OCI-LY7 (cell line): ENCODE measurements around the gene ZNF202.

Experiments
- EZH2phosphoT487 ChIP-seq: fragments of 200-600 bp; sonication (generic); IDR thresholded peaks from 2 replicates; pipeline ENCODE4 v1.6.1; 2018; ENCODE audit warnings: low read depth, borderline replicate concordance, mild to moderate bottlenecking, mixed run types, antibody characterized with exemption, low read length, moderate library complexity, mixed read lengths
- TF ChIP-seq, protein P1 (sequence below): fragments of 200-600 bp; sonication (generic); conservative IDR thresholded peaks from 2 replicates; pipeline ENCODE4 v1.5.1; 2014; ENCODE audit warnings: mild to moderate bottlenecking, antibody characterized with exemption, low read length, moderate library complexity, mixed read lengths

DNA sequence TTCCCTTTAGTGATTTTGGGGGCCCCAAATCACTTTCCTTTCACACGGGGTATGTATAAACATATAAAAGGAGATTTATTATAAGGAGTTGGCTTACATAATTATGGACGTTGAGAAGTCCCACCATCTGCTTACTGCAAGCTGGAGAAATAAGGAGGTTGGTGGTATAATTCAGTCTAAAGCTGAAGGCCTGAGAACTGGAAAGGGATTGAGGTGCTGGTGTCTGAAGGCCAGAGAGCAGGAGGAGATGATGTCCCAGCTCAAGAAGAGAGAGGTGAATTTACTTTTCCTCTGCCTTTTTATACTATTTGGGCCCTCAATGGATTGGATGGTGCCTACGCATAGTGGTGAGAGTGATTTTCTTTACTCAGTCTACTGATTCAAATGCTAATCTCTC is 1.3 kb upstream of the ZNF202 start:
- TF ChIP-seq, protein P1, sequence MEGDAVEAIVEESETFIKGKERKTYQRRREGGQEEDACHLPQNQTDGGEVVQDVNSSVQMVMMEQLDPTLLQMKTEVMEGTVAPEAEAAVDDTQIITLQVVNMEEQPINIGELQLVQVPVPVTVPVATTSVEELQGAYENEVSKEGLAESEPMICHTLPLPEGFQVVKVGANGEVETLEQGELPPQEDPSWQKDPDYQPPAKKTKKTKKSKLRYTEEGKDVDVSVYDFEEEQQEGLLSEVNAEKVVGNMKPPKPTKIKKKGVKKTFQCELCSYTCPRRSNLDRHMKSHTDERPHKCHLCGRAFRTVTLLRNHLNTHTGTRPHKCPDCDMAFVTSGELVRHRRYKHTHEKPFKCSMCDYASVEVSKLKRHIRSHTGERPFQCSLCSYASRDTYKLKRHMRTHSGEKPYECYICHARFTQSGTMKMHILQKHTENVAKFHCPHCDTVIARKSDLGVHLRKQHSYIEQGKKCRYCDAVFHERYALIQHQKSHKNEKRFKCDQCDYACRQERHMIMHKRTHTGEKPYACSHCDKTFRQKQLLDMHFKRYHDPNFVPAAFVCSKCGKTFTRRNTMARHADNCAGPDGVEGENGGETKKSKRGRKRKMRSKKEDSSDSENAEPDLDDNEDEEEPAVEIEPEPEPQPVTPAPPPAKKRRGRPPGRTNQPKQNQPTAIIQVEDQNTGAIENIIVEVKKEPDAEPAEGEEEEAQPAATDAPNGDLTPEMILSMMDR = no peak
- no peak for TF ChIP-seq EZH2phosphoT487
